ENCODE data around the gene C4BPB.
"Not testable (repeated sequence)": the region's sequence is repeated elsewhere in the genome, so short reads cannot be mapped to it uniquely, and the experiment has no call there.

Gene C4BPB, protein sequence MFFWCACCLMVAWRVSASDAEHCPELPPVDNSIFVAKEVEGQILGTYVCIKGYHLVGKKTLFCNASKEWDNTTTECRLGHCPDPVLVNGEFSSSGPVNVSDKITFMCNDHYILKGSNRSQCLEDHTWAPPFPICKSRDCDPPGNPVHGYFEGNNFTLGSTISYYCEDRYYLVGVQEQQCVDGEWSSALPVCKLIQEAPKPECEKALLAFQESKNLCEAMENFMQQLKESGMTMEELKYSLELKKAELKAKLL

DNA sequence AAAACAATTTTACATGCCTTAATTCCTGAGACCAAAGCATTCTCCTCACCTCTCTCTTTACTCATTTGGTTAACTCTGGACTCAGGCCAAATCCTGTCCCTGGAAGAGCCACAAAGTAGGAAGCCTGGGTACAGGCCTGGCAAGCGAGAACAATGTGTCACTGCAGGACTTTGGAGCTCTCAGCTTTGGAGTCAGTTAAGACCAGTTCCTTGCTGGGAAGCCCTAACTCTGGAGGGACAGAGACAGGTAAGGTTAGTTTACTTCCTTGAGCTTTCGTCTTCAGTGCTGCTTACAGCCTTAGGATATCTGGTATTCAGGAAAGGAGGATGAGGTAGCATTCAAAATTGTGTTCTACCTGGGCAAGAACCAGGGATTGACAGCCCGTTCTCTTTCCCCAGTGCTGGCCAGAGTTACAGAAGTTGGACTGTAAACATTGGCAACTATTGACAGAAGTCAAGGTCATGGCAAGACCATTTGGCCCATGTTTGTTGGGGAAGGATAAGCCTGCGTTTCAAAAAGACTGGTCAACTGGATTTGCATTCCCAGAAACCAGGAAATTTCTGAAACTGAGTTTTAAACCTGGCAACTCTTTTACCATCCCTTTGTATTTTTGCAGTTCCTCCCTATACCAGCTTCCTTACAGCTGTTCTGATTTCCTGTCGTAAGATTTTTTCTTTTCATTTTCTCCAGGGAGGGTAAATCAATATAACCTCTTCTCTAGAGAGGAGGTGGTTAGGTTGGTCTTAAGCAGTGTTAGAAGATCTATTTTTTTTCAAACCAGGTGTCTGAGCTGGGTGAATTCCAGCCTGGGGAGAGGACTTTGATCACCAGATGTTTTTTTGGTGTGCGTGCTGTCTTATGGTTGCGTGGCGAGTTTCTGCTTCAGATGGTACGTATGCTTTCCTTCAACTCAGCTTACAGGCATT is at the start of gene C4BPB:
Gene C4BPB, plus strand, starts transcription at position 160 of the 926 bp plus-strand sequence. Its CDS starts 672 bp downstream, at position 832.
- DNase-seq: no peak

DNA sequence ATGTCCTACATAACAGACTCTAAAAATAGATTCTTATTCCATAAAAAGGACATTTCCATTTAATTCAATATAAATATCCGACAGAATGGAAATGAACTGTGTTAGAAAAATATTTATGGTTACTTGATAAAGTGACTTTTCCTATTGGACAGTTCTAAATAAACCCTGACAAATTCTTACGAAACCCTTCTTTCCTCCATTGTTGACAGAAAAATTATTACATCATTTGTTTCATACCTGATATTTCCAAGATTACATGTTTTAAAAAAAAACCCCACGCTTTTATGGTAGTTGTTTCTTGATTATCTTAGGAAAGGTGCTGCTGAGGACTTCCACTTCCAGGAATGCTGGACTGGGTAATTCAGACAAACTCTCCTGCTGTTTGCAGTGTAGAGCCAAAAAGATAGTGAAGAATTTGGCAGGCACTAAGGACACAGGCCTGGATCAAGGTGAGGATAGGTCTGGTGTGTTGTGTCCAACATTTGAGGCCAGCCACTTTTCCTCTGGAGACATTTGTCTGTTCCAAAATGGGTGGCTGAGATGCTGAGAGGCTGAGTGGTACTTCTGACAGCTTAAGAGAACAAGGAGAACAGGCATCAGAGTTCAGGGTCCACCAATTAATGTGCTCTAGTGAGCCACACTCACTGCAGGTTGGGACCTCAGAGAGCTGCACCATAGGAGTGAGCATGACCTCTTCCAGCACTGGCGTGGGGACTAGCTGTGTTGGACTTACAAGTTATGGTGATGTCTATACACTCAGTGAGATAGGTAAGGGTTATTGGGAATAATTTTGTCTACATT is 49.1 kb upstream of the C4BPB start:
- no peak for DNase-seq

DNA sequence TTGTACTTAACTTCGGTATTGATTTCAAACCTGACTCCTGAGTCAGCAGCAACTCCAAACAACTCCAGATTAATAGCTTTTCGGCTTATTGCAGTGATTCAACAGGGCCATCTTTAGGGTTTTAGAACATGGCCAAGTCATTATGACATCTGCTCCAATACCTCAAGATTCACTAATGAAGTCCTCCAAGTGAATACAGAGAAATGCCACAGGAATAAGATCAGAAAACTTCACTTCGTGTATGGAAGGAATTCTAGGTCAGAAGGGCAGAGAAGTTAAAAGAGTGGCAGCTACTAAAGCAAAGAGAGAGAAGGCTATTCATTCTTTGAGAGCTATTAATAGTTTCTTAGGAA is 48.5 kb upstream of the C4BPB start:
- no peak for DNase-seq

DNA sequence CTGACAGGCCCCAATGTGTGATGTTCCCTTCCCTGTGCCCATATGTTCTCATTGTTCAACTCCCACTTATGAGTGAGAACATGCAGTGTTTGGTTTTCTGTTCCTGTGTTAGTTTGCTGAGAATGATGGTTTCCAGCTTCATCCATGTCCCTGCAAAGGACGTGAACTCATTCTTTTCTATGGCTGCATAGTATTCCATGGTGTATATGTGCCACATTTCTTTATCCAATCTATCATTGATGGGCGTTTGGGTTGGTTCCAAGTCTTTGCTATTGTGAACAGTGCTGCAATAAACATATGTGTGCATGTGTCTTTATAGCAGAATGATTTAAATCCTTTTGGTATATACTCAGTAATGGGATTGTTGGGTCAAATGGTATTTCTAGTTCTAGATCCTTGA is 47.3 kb upstream of the C4BPB start:
- DNase-seq: not testable (repeated sequence)

DNA sequence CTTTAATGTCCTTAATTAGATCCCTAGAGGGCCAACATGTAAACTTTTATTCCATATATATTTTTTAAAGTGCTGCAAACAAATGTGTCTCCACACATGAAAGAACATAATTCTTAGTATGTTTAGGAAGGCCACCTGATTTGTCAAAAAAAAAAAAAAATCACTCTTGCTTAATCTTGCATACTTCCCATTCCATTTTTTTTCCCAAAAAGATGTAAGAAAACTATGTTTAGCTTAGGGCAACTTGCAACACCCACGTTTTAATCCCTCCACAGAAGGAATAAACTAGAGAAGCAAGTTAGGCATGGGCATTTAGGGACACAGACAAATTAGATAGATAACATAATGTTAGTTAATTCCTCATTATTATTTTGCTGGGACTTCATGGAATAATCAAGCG is 43.2 kb upstream of the C4BPB start:
- DNase-seq: no peak

DNA sequence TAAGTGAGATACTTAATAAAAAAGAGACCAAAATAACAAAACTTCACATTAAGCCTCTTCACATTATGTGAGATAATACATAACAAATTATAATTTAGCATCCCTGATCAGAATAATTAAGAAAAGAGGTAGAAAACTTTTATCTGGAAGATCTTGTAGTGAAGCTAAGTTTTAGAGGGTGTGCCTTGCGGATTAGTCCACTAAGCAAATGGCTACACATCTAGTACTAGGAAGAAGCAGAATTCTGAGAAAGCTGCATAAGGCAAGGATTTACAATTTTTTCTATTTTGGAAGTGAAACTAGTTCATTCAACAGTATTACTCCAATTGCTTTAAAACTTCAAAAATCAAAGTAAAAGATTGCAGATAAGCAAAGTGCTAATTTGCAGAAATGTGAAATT is 41.2 kb upstream of the C4BPB start:
- no peak for DNase-seq

DNA sequence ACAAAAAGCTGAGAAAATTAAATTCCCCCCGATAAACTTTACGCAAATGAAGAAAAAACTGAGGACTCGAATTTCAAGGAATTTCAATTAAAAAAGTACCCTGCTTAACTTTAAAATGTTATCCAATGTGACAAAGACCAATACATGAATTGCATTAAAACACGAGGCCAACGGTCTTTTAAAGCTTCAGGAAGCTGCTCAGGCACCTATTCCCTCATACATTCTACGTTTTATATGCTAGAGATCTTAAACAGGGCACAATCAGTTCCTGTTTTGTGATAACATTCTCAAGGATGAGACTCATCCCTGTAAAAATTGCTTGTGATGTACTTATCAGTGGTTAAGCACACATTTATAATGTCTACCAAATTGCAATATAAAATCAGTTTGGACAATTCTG is 40.6 kb upstream of the C4BPB start:
- no peak for DNase-seq

DNA sequence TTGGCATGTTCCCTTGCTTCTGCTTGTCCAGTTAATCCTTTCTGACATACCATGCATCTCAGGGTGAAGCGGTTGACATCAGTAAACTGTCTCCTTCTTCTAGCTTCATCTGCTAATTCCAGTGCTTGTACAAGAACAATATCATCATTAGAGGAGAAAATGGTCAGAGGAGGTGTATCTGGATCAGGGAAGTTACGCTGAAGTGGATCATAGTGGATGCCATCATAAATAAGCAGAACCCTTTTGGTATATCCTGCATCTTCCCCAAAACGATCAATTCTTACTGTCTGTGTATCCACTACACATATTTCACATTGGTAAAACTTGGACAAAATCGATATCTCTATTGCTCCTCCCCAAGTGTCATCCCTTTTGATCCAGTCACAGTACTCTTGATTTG is 39.6 kb upstream of the C4BPB start:
- DNase-seq: no peak

DNA sequence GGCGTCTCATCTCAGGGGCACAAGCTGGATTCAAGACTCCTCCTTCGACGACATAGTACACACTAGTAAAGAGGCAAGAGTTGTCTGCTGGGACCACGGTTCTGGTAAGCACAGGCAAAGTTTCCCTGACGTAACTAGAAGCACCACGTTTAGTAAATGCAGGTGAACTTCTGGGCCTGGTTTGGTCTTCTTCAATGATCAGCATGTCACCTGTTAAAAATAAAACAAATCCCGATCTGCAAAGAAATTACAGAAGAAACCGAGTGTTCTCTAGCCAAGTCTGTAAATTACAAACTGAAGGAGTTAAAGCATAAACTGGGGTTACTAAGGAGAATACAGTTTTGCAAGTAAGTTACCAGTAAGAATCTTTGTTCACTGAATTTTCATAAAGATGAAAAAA is 39.1 kb upstream of the C4BPB start:
- no peak for DNase-seq

DNA sequence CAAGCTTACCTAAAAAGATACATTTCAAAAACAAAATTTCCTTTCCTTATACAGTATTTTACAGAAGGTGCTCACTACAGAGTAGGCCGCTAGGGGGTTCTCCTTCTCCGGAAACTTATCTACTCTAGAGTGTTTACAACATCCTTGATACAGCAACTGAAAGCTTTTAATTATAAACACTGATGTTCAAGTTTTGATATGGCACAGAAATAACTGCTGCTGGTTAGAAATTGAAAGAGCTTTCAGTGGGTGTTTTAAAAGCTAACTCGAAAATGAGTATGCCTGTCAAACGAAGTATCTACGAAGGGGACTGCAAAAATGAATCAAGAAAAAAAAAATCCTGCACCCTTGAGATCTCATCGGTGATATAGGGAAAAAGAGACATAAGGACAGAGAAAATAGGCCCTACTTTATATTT is 38.7 kb upstream of the C4BPB start:
- DNase-seq: peak; percentile 38

DNA sequence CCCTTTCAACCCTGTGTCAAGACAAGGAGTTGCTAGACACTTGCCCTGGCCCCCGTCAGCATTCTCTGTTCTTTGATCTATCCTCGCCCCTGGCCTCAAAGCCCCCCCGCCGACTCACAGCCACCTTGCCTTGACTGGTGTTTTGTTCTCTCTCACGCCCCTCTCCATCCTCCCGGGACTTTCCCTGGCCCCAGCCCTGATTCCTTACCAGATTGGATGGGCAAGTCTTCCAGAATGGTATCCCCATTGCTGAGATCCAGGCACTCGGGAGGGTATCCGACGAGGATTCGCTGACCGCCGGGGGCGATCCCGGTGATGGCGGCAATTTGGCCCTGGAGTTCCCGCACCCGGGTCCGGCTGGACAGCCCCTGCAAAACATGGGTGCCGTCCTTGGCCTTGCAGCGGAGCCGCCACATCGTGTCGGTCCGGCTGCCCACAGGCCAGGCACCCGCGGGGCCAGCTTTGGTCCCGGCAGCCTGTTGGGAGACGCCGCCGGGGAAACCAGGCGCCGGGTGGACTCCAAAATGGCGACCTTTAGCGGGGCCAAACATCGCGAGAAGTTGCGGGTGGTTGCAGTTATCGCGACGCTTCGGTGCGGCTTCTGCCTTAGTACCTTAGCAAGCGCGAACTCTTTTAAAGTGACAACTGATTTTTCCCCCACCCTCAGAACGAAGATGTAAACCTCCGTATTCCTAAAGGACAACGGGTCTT is 38.0 kb upstream of the C4BPB start:
- peak; percentile 82 for DNase-seq

DNA sequence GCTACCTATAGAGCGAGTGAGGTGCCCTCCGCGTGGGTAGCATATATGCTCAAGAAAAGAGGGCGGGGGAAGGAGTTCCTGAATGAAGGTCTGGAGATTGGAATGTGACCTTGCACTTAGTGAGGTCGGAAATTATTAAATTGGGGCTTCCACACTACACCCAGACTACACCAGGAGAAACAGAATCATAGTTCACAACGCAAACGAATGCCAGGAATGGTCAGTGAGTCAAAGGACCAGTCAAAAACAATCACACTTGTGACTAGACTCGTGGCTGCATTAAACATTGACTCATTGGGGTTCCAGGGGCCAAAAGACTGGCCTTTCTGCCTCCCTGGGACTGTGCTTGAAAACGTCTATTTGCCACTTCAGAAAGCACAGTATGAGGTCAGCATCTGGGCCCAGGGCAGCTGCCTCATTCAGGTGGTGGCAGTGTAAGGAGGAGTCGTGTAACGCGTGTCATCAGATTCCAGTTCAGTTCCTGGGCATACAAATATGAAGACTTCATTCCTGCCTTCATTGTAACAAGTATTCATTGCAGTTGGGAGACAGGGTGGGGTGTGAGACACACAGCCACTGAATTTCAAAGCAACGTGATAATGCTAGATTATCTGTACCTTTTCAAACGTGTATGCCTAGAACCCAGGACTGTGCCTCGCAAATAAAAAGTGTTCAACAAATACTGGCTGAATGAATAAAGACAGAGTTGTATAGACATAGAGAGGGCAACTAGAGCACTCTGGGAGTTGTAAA is 37.3 kb upstream of the C4BPB start, which contains the start of gene YOD1:
Gene YOD1, minus strand, starts transcription at position 18 of the 753 bp plus-strand sequence. CDS start 178 bp downstream, outside the sequence.
- no peak for DNase-seq

DNA sequence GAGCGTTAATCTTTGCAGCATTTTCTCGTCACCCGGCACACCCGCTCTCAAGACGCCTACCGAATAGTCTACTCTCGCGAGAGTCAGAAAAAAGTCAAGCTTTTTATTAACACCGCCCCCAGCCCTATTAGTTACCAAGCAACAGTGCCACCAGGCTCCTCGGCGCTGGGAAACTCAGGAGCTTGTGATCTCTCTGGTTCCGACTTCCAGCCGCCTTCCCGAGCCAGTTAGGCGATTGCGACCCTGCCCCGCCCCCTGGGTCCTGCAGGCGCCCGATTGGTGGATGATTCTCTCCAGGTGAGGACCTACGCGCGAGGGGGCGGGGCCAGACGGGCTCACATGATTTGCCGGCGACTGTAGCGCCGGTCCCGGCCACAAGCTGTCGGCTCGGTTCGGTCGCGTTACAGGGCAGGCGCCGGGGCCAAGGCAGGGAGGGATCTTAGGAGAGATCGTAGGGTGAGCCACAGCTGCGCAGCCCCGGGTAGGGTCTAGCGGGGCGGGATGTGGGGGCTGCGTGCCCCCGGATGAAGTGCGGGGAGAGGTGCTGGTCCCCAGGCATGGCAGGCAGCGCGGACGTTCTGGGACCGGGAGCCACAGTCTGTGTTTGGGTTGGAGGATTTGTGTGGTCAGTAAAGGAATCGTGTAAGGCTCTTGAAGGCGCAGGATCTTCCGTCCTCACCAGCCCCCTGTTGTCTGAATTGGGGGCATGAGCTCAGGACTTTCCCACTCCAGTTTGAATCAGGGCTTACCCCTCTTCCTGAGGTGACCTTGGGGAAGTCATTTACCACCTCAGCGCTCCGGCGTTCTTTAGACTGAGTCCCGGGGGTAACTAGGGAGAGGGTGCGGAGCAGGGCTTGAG is 35.5 kb upstream of the C4BPB start, which contains the start of gene PFKFB2:
Gene PFKFB2, plus strand, starts transcription at position 365 of the 859 bp plus-strand sequence. CDS start 1,443 bp downstream, outside the sequence.
- peak; percentile 42 for DNase-seq

DNA sequence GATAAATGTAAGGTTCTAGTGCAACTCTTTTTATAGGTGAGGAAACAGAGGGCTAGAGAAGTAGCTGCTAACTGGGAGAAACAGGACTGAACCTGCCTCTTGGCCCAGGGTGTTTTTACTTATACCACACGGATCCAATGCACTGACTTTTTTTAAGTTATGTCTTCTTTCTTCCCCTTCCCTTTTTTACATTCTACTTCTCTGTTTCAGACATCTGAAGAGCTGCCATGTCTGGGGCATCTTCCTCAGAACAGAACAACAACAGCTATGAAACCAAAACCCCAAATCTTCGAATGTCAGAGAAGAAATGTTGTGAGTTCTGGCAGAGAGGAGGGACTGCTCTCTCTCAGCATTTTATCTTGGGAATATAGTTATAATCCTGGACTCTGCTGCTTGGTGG is 34.2 kb upstream of the C4BPB start:
- no peak for DNase-seq

DNA sequence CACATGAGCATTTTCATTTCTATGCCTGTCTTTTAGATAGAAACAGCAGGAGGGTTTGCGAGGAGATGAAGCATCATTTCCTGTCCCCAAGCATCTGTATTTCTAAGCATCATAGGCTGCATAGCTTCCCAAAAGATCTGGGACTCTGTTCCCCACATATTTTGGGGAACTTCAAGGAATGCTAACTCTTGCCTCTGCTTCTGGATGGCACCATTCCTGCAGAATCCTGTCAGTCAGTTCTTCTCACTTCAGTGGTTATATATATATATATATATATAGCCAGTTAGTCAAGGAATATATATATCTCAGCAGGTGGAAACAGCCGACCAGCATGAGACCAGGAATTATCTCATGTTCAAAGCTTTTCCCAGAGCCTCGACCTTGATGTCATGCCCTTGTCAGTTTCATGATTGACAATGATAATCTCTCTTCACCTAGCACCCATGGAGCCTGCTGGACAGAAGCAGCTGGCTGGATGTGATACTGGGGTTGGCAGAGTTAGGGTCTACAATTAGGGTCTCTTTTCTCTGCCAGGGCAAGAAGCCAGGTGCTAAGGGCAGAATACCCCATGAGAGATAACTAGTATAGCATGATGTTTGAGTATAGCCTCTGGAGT is 33.2 kb upstream of the C4BPB start:
- DNase-seq: no peak

DNA sequence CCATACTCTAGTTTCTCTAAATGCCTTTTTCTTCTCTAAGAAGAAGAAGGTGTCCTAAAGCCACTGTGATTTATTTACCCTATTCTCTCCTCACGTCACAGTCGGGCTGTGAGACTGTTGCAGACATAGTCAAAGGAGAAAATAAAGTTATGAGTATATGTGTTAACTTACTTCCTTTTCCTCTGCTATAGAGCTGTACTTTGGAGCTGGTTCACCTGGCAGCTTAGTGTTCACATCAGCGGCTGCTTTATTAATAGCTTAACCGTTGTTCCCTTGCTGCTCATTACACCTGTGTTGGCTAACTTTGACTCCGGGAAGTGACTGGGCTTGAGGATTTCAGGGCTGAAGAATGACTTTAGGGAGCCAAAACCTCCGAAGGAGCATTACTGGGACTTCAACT is 32.0 kb upstream of the C4BPB start:
- no peak for DNase-seq

DNA sequence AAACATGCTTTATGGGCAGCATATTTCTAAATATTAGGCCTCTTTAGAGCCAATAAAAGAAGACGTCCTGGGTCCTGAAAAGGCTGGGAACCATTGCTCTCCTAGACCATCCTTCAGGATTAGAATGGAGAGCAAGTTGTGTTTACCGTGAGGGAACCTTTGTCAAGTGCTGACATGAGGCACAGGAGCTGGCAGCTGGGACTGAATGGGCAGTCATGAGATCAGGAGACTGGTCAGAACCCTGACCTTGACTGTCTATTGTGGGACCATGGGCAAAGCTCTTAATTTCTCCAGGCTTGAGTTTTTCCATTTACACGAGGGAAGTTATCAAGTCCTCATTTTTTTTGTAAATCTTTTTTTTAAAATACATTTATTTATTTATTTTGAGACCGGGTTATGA is 30.4 kb upstream of the C4BPB start:
- DNase-seq: no peak

DNA sequence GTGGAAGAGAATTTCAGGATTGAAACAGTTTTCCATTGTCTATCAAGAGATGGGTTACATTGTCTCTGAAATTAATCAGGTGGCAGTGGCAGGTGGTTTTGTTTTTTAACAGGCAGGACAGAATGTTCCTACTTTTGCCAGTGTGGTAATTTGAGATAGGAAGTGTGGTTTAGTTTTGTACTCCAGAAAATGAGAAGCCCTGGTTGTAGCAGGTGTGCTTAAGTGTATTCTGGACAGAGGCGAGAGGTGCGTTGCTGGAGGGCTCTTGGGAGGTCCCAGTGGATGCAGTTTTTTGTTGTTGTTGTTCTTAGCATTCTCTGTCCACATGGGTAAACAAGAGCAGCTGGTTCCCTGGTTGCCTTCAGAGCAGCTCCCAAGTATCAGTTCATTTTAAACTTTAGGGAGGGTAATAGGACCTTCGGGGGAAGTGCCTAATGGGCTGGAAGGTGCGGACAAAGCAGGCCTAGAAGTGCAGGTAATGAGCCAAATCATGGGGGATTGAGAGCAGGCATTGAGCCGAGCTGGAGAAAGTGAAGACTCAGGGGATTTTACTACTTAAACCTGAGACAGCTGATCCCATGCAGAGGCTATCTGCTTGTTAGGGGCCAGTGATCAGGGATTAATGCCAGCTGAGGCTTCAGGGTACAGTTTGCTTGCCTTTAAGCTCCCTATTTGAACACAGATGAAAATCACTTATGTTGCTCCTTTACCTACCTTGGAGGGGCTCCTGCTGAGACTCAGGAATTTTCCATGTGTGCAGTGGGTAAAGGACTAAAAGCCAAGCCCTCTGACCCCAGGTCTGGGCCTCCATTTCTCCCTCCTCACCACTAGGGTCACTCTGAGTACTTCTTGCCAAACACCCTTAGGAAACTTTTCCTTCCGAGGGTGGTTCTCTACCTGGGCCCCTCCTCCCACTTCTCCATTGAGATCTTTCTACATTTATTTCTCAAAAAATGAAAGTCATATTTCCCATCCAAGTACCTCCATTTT is 29.5 kb upstream of the C4BPB start:
- no peak for DNase-seq

DNA sequence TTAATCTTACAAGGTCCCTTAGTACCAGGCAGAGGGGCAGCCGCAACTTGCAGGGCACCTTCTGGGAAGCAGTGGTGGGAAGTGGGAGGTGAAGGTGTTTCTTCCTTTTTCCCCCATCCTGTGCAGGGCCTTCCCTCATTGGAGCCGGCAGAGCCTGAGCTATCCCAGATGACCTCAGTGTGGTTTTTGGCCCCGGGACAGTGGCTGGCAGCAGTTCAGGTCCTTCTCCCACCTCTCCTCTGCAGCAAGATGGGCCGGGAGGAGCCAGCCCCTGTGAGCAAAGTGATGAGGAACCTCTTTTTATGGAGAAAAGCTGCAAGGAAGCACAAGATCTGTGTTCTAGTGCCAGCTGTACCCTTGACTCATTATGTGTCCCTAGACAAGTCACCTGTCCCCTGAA is 28.8 kb upstream of the C4BPB start:
- no peak for DNase-seq
